SKM-1 (cell line): ENCODE measurements around the gene DUSP16.

Source experiments
- DNase-seq: peaks from one replicate; lab custom pipeline; 2025; ENCODE audit not compliant: unreplicated experiment; lab: John Stamatoyannopoulos, UW

DUSP16 gene

DNA sequence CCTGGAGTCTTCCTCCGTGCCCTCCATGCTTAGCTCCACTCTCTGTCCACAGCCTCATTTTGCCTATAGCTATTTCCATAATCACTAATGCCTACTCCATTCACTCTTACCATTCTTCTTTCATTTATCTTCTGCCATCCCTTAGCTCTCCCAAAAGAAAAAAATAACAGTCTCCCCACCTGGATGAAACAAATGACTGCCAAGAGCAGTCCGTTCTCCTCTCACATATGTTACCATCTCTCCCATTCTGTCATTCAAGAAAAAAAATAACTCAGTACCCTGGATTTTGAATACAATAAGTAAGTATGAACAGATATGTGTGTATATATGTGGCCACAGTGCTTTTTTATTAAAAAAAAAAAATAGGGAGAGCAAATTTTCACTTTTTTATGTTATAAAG is 13.2 kb downstream of the DUSP16 start:
- DNase-seq: no peak

GRCh38 chr12:12548713-12549112 is 13.9 kb downstream of the DUSP16 start:
- no peak for DNase-seq

DNA sequence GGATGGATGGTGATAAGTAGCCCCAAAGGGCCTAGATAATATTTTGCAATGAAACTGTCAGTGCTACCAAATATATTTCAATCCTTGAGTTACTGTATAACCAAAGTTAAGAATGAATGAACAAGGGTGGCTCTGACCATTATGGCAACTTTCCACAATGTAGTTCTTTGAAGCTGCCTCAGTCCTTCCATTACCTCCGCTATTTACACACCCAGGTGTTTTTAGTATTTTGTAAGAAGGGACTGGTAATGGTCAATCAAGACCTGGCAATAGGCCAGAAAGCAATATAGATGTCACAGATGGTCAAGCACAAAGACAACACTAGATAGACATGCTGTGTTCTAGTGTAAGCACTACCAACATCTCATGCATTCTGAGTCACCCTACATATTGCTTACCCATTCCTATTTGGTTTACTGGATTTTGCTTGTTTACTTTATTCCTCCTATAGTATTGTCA is 16.3 kb downstream of the DUSP16 start:
- DNase-seq: no peak

GRCh38 chr12:12543959-12544358 is 18.7 kb downstream of the DUSP16 start:
- DNase-seq: no peak

- no peak for DNase-seq
Observed at GRCh38 chr12:12542964-12543363, 19.7 kb downstream of the DUSP16 start.

GRCh38 chr12:12542286-12542685 is 20.4 kb downstream of the DUSP16 start:
- no peak for DNase-seq

- DNase-seq: no peak
Observed at GRCh38 chr12:12541782-12542181, 20.9 kb downstream of the DUSP16 start.

GRCh38 chr12:12540261-12541013 is 22.2 kb downstream of the DUSP16 start:
- DNase-seq: no peak

GRCh38 chr12:12539028-12539810 is 23.4 kb downstream of the DUSP16 start:
- DNase-seq: no peak

DNA sequence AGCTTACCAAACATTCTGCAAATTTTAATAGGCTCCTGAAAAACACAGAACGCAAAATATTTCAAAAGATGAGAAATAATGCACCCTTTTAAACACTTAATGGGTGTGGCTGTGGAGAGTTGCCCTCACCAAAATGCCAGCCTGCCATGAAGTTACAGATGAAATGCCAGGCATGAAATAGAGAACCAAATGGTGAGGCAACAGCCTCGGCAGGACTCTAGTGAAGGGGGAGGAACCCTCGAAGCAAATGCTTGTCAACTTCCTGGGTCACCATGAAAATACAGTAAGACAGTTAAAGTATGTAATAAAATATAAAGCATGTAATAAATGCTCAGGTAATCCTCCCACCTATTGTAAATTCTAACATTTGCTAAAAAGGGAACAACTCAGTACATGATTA is 24.1 kb downstream of the DUSP16 start:
- DNase-seq: no peak

- no peak for DNase-seq
Observed at GRCh38 chr12:12537421-12537820, 25.2 kb downstream of the DUSP16 start.

DNA sequence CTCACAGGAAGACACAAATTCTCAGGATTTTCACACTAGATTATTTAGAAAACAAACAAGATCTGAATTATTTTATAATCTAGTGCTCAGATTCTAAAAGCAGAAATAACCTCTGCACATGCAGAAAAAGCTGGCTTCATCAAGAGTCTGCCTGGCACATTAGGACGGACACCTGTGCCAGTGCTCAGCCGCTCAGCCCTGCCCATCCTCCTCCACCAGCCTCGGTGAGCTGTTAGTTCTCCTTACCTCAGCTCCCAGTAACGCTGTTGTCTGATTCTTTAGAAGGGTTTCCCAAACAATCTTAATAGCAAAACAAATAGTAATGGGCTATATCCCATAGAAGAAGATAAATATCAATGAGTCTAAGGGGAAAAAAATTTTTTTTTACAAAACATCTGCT is 27.7 kb downstream of the DUSP16 start:
- no peak for DNase-seq

DNA sequence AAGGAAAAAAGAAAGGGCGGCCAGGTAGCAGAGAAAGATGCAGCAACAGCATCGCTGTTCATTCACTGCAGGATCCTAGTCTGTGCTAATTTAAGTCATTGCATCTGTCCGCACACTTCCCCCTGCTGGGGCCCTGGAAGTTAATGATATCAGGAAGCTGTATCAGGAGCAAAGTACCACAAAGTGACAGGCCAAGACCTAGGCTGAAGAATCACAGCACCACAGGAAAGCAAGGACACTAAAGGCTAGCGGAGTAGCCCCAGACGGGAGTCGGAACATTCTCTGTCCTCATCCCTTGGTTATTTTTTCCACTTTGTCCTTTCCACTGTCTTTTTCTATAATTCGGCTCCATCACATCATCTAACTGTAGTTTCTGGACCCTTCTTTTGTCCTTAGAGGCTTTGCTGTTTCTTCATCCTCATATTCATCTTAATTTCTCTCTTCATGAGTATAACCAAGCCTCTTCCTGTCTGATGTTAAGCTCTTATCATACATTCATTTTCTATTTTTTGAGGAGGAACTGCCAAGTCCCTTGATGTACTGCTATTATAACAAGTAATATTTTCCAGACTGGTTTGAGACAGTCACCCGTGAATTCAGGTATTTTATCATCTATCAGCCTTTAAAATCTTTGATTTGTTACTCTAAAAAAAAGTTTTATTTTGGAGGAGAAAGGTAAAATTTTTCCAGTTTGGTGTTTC is 28.3 kb downstream of the DUSP16 start:
- DNase-seq: no peak

DNA sequence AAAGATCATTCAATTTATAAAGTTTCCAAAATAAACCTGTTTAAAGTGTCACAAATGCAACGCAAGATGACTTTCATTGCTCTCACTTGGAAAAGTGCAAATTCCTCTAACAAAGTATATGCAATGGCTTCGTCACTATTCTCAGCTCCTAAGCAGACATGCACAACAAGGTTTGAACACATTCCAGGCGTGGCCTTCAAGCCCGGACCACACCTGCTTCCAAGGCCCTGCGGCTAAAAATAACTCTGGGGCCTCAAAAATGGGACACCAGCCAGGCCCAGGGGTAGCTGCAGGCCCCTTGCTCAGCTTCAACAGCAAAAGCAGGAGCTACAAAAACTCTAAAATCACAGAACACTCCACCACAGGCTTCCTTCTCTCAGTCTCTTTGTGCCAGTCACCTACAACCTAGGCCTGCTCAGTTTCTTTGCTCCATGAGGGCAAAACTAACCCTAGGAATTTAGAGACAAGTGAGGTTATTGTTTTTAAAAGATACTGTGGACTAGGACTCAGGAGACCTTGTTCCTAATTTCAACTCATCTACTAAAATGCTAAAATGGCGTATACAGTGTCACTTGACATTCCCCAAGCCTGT is 29.3 kb downstream of the DUSP16 start:
- DNase-seq: no peak

- no peak for DNase-seq
Observed at GRCh38 chr12:12531194-12531593, 31.5 kb downstream of the DUSP16 start.

DNA sequence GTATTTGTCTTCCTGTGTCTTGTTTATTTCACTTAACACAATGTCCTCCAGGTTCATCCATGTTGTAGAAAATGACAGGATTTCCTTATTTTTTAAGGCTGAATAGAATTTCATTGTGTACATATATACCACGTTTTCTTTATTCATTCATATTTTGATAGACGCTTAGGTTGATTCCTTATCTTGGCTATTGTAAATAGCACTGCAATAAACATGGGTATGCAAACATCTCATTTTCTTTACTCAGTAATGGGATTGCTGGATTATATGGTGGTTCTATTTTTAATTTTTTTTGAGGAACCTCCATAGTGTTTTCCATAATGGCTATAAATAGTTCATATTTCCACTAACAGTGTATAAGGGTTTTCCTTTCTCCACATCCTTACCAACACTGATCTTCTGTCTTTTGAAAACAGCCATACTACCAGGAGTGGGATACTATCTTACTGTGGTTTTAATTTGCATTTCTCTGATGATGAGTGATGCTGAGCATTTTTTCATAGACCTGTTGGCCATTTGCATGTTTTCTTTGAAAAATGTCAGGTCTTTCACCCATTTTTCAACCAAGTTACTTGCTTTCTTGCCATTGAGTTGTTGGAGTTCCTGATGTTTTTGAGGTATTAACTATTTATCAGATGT is 32.8 kb downstream of the DUSP16 start:
- no peak for DNase-seq

GRCh38 chr12:12528361-12529270 is 34.0 kb downstream of the DUSP16 start:
- DNase-seq: no peak

GRCh38 chr12:12527820-12528296 is 34.8 kb downstream of the DUSP16 start:
- DNase-seq: no peak

DNA sequence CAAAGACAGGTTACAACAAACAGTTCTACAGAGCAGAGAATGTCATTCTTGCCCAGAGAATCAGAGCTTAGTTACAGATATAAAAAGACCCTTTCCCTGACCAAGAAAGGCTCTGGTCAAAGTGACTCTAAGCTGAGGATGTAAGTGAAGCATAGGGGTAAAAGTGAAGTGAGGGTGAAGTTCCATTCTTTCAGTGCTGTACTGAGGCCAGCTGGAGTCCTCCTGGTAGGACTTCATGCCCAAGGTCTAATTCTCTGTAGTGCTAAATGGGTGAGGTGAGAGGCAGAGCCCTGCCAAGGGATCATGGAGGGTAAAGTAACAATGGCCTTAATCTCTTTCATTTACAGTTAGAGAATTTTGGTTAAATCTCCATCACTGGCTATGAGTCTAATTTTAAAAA is 38.5 kb downstream of the DUSP16 start:
- no peak for DNase-seq

DNA sequence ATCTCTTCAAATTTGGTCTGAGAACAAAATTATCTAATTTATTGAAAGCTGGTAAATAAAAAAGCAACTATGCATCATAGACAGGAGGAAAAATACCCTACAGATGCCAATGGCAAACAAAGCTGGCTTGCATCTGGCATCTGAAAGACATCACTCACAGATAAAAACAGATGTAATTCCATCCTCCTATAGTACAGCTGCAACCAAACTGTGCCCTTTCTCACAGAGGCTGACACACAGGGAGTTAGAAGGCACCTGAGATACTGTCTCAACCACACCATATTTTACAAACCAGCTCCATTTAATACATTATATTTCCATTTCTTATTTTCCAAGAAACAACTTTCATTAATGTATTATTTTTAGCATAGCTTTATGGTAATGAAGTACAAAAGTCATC is 39.4 kb downstream of the DUSP16 start:
- no peak for DNase-seq
